GM19239 (cell line): ENCODE measurements around the gene MAPK8IP1.

Experiments used
- DNase-seq: peaks from one replicate; pipeline ENCODE4 v3.0.0; 2011; ENCODE audit warnings: low spot score; ENCODE audit not compliant: insufficient read length
- FAIRE-seq: peaks from 2 replicates; lab custom pipeline; 2011; peaks lifted over from hg19 to GRCh38; lab: Jason Lieb, UNC

The MAPK8IP1 gene

GRCh38 chr11:45921561-45922424 lies 36.3 kb downstream of the MAPK8IP1 start:
- DNase-seq (no peak), FAIRE-seq (no peak)

GRCh38 chr11:45922425-45923082 lies 37.1 kb downstream of the MAPK8IP1 start, which contains the start of gene LARGE2:
Gene LARGE2, plus strand, starts transcription at chr11:45922656. Its CDS starts 227 bp downstream, at chr11:45922883.
- no peak for DNase-seq
- no peak for FAIRE-seq

GRCh38 chr11:45924036-45924915 lies 38.8 kb downstream of the MAPK8IP1 start:
- DNase-seq (no peak), FAIRE-seq (no peak)

GRCh38 chr11:45924927-45925326 lies 39.5 kb downstream of the MAPK8IP1 start:
- DNase-seq (no peak), FAIRE-seq (no peak)

- FAIRE-seq: no peak
Measured at GRCh38 chr11:45925550-45925949, 40.1 kb downstream of the MAPK8IP1 start.

GRCh38 chr11:45926001-45926401 lies 40.5 kb downstream of the MAPK8IP1 start:
- FAIRE-seq: no peak
- no peak for DNase-seq

More at GRCh38 chr11:45925550-45925949, 40.1 kb downstream of the MAPK8IP1 start:
- no peak for DNase-seq

GRCh38 chr11:45926536-45927331 lies 41.3 kb downstream of the MAPK8IP1 start:
- FAIRE-seq (no peak), DNase-seq (no peak)

- no peak for DNase-seq
- FAIRE-seq: no peak
Measured at GRCh38 chr11:45927332-45927683, 41.9 kb downstream of the MAPK8IP1 start.

- DNase-seq (no peak), FAIRE-seq (no peak)
Measured at GRCh38 chr11:45927684-45928413, 42.4 kb downstream of the MAPK8IP1 start.

GRCh38 chr11:45928535-45929215 lies 43.2 kb downstream of the MAPK8IP1 start:
- no peak for FAIRE-seq

GRCh38 chr11:45929486-45930030 lies 44.1 kb downstream of the MAPK8IP1 start:
- no peak for FAIRE-seq

More at GRCh38 chr11:45928535-45929215, 43.2 kb downstream of the MAPK8IP1 start:
- DNase-seq: no peak

GRCh38 chr11:45930031-45930794 lies 44.8 kb downstream of the MAPK8IP1 start:
- peak; percentile 91 for DNase-seq
- peak; percentile 96 for FAIRE-seq

More at GRCh38 chr11:45929486-45930030, 44.1 kb downstream of the MAPK8IP1 start:
- DNase-seq: no peak

GRCh38 chr11:45930951-45931570 lies 45.6 kb downstream of the MAPK8IP1 start:
- no peak for DNase-seq
- peak; percentile 37 for FAIRE-seq

GRCh38 chr11:45931739-45932138 lies 46.3 kb downstream of the MAPK8IP1 start:
- no peak for FAIRE-seq
- no peak for DNase-seq

- no peak for FAIRE-seq
Measured at GRCh38 chr11:45932217-45932616, 46.8 kb downstream of the MAPK8IP1 start.

GRCh38 chr11:45933131-45933831 lies 47.8 kb downstream of the MAPK8IP1 start:
- DNase-seq: no peak
- peak; percentile 90 for FAIRE-seq

More at GRCh38 chr11:45932217-45932616, 46.8 kb downstream of the MAPK8IP1 start:
- DNase-seq: no peak
